AG04450 (cell line): ENCODE results near the gene MAML2. TPM values are rescaled to one million over a fixed set of nuclear protein-coding genes. Genes with fewer than 3 reads are reported as not detected.

ENCODE experiments used
- CTCF ChIA-PET: fragments of 300-600, 350-600 bp; formaldehyde crosslinking; extraction: SDS; loops from one replicate; lab custom pipeline; 2022; ENCODE audit warnings: antibody characterized with exemption, inconsistent platforms; lab: Charles Lee
- POLR2A ChIA-PET: fragments of 350-600 bp; formaldehyde crosslinking; extraction: SDS; loops from one replicate; lab custom pipeline; 2021; ENCODE audit warnings: antibody characterized with exemption, inconsistent platforms; lab: Yijun Ruan, JAX
- DNase-seq: peaks from one replicate; pipeline ENCODE4 v3.0.0-alpha.2; 2011; ENCODE audit warnings: low read depth, low spot score
- H3K27ac ChIP-seq: one replicate; pipeline ENCODE4 v1.5.1; 2012; ENCODE audit warnings: low read depth, low read length, control low read depth
- H3K27me3 ChIP-seq: one replicate; pipeline ENCODE4 v1.6.0; 2012; ENCODE audit warnings: low read length; ENCODE audit not compliant: control insufficient read depth, insufficient read depth
- H3K4me3 ChIP-seq: 2 replicates; pipeline ENCODE4 v1.5.1; 2011; ENCODE audit warnings: mild to moderate bottlenecking, low read depth, low read length, control low read depth
- H3K9me3 ChIP-seq: 2 replicates; pipeline ENCODE4 v1.5.1; 2012; ENCODE audit warnings: low read length; ENCODE audit not compliant: control insufficient read depth, insufficient read depth
- polyA plus RNA-seq: library from polyadenylated mRNA; depleted of rRNA; stranded (reverse); fragments of >200 nt; gene quantifications from 2 replicates; pipeline ENCODE4 v1.2.3, GENCODE V29; 2011
- TF ChIP-seq, protein P1 (sequence below): IDR thresholded peaks from 2 replicates; pipeline ENCODE4 v1.5.1; 2011; ENCODE audit warnings: low read depth, low read length, control low read depth, inconsistent platforms

The MAML2 gene
- polyA plus RNA-seq, 1 experiment: 23.0 TPM

GRCh38 chr11:96146765-96147164, 196.2 kb downstream of the MAML2 start:
- H3K27ac ChIP-seq: no peak overlapping the region
- POLR2A ChIA-PET: no interaction called here
- CTCF ChIA-PET: interaction anchor here (1.2 kb wide), 1 partner anchor 196 kb away, joined by 3 read pairs; the partner anchor contains the start of gene MAML2

GRCh38 chr11:96145163-96145585, 197.8 kb downstream of the MAML2 start:
- H3K9me3 ChIP-seq: no peaks in the 10 kb centered on the region
- no peak overlapping the region for H3K27ac ChIP-seq
- H3K27me3 ChIP-seq: no peaks in the 10 kb centered on the region
- DNase-seq: no peak
- TF ChIP-seq, protein P1, sequence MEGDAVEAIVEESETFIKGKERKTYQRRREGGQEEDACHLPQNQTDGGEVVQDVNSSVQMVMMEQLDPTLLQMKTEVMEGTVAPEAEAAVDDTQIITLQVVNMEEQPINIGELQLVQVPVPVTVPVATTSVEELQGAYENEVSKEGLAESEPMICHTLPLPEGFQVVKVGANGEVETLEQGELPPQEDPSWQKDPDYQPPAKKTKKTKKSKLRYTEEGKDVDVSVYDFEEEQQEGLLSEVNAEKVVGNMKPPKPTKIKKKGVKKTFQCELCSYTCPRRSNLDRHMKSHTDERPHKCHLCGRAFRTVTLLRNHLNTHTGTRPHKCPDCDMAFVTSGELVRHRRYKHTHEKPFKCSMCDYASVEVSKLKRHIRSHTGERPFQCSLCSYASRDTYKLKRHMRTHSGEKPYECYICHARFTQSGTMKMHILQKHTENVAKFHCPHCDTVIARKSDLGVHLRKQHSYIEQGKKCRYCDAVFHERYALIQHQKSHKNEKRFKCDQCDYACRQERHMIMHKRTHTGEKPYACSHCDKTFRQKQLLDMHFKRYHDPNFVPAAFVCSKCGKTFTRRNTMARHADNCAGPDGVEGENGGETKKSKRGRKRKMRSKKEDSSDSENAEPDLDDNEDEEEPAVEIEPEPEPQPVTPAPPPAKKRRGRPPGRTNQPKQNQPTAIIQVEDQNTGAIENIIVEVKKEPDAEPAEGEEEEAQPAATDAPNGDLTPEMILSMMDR: no peak
- CTCF ChIA-PET: interaction anchor here (0.9 to 1.8 kb wide), 3 partner anchors 90 to 198 kb away, joined by 3 to 10 read pairs (median 4); partner anchors contain the start of gene MAML2
- POLR2A ChIA-PET: no interaction called here
- H3K4me3 ChIP-seq: no peak overlapping the region

More at GRCh38 chr11:96146765-96147164, 196.2 kb downstream of the MAML2 start:
- no peaks in the 10 kb centered on the region for H3K27me3 ChIP-seq
- no peak for DNase-seq
- TF ChIP-seq, protein P1: no peak
- no peak overlapping the region for H3K4me3 ChIP-seq
- H3K9me3 ChIP-seq: no peaks in the 10 kb centered on the region

- H3K27me3 ChIP-seq: no peaks in the 10 kb centered on the region
- DNase-seq: no peak
- TF ChIP-seq, protein P1: no peak
- H3K27ac ChIP-seq: no peak overlapping the region
- ChIA-PET POLR2A (interaction anchor here (0.6 to 1.1 kb wide), 2 partner anchors 197 to 245 kb away, joined by 3 read pairs; partner anchors contain the start of genes CCDC82 and JRKL), CTCF (interaction anchor here (1.1 to 1.8 kb wide), 4 partner anchors 10 to 199 kb away, joined by 3 to 10 read pairs (median 4); partner anchors contain the start of gene MAML2)
- H3K4me3 ChIP-seq: no peak overlapping the region
- no peaks in the 10 kb centered on the region for H3K9me3 ChIP-seq
Observed at GRCh38 chr11:96144553-96144952, 198.4 kb downstream of the MAML2 start.

DNA sequence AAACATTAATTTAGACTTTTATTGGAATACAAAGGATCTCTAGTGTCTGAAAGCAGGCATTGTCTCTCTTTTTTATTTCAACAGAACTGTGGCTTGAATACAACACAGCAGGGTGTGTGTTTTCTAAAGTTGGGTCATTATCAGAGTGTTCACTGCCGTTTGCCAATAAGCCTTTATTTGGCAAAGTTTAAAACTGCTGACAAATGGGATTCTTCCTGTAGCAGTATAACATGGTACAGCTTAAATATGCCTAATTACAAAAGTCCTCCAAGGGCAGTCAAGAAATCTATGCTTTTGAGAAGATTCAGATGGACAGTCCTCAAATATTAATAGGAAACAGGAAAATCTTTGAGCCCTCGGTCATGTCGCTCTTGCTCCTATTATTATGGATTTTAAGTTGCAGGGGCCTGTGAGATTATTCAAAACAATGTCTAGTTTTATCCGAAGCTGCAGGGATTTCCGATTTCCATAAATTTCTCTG, 199.9 kb downstream of the MAML2 start:
- Histone ChIP-seq H3K9me3 (no peaks in the 10 kb centered on the region), H3K27ac (no peak overlapping the region), H3K27me3 (no peaks in the 10 kb centered on the region), H3K4me3 (no peak overlapping the region)
- no peak for DNase-seq
- ChIA-PET CTCF (interaction anchor here (1.2 to 1.3 kb wide), 2 partner anchors 13 to 200 kb away, joined by 3 read pairs; no protein-coding TSS in a partner anchor), POLR2A (no interaction called here)
- TF ChIP-seq, protein P1: no peak

- CTCF ChIA-PET: no interaction called here
- Histone ChIP-seq H3K9me3 (no peaks in the 10 kb centered on the region), H3K4me3 (no peak overlapping the region), H3K27me3 (no peaks in the 10 kb centered on the region), H3K27ac (no peak overlapping the region)
- TF ChIP-seq, protein P1: no peak
- no peak for DNase-seq
- POLR2A ChIA-PET: no interaction called here
Observed at GRCh38 chr11:96141626-96142025, 201.4 kb downstream of the MAML2 start.
